GM12892 (cell line): ENCODE results near the gene NRF1.

Experiments used
- POLR2A ChIP-seq: IDR thresholded peaks from 2 replicates; pipeline ENCODE4 v1.6.1; 2011; ENCODE audit warnings: low read depth, low read length, control low read depth
- POLR2AphosphoS5 ChIP-seq: IDR thresholded peaks from 2 replicates; pipeline ENCODE4 v1.6.1; 2011; ENCODE audit warnings: low read depth, low read length, control low read depth

DNA sequence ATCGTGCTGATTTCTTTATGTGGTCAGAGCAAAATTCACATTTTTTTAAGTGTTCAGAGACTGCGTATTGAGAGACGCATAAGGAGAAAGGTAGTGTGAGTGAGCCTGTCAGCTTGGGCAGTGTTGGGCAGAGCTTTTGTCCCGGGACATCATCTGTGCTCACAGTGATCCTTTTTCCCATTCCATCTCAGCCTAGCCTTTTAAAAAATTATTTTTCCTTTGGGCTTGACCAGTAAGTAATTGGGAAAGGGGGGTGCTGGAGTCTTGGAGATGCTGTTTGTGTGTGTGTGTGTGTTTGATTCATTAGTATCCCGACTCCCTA is 1.5 kb downstream of the NRF1 start:
- TF ChIP-seq POLR2AphosphoS5 (no peak), POLR2A (no peak)
